SK-N-SH treated with all-trans-retinoic acid at 6 μM for 48 hours (cell line): Measurements from ENCODE around the gene SIX3.

Experiments
- ATAC-seq: fragments of 200-7000 bp; cut with Tn5 transposase; 3 replicates; pipeline ENCODE4 v1.9.1; 2020; ENCODE audit warnings: mild to moderate bottlenecking, moderate library complexity
- ARNTL ChIP-seq: fragments of 450-650 bp; formaldehyde crosslinking; IDR thresholded peaks from 2 replicates; pipeline ENCODE4 v1.5.0; 2020; ENCODE audit warnings: low read depth, mild to moderate bottlenecking, moderate library complexity, borderline replicate concordance
- CREB5 ChIP-seq: fragments of 250-450 bp; sonication (Bioruptor Pico); IDR thresholded peaks from 2 replicates; pipeline ENCODE4 v1.5.1; 2020; ENCODE audit warnings: low read depth, mild to moderate bottlenecking, moderate library complexity
- CSDC2 ChIP-seq: fragments of 250-450 bp; sonication (Bioruptor Pico); IDR thresholded peaks from 2 replicates; pipeline ENCODE4 v1.5.0; 2020; ENCODE audit warnings: mild to moderate bottlenecking, moderate library complexity
- CSRNP3 ChIP-seq: fragments of 250-450 bp; sonication (Bioruptor Pico); IDR thresholded peaks from 2 replicates; pipeline ENCODE4 v1.5.1; 2021; ENCODE audit warnings: mild to moderate bottlenecking, moderate library complexity
- ESRRG ChIP-seq: fragments of 250-450 bp; sonication (Bioruptor Pico); IDR thresholded peaks from 2 replicates; pipeline ENCODE4 v1.6.1; 2021; ENCODE audit warnings: mild to moderate bottlenecking
- GLIS3 ChIP-seq: fragments of 250-450 bp; sonication (Bioruptor Pico); IDR thresholded peaks from 2 replicates; pipeline ENCODE4 v1.5.0; 2020; ENCODE audit warnings: mild to moderate bottlenecking, moderate library complexity
- OSR1 ChIP-seq: fragments of 250-450 bp; sonication (Bioruptor Pico); IDR thresholded peaks from 2 replicates; pipeline ENCODE4 v1.8.0; 2022; ENCODE audit warnings: moderate library complexity, mild to moderate bottlenecking, inconsistent platforms
- RARB ChIP-seq: fragments of 250-450 bp; sonication (Bioruptor Pico); IDR thresholded peaks from 2 replicates; pipeline ENCODE4 v1.8.0; 2021; ENCODE audit warnings: mild to moderate bottlenecking, moderate library complexity
- TCF4 ChIP-seq: fragments of 250-450 bp; sonication (Bioruptor Pico); IDR thresholded peaks from 2 replicates; pipeline ENCODE4 v1.8.0; 2021; ENCODE audit warnings: mild to moderate bottlenecking, moderate library complexity, borderline replicate concordance
- TOX ChIP-seq: fragments of 250-450 bp; sonication (Bioruptor Pico); IDR thresholded peaks from 2 replicates; pipeline ENCODE4 v1.8.0; 2021; ENCODE audit warnings: mild to moderate bottlenecking, moderate library complexity, borderline replicate concordance
- TSHZ2 ChIP-seq: fragments of 250-450 bp; sonication (Bioruptor Pico); IDR thresholded peaks from 2 replicates; pipeline ENCODE4 v1.5.0; 2020; ENCODE audit warnings: mild to moderate bottlenecking, moderate library complexity
- ZC3H10 ChIP-seq: fragments of 250-450 bp; sonication (Bioruptor Pico); IDR thresholded peaks from 2 replicates; pipeline ENCODE4 v1.5.1; 2021; ENCODE audit warnings: mild to moderate bottlenecking, moderate library complexity
- ZFP30 ChIP-seq: fragments of 450-650 bp; formaldehyde crosslinking; IDR thresholded peaks from 2 replicates; pipeline ENCODE4 v1.5.0; 2022; ENCODE audit warnings: mild to moderate bottlenecking, moderate library complexity
- ZNF565 ChIP-seq: fragments of 450-650 bp; formaldehyde crosslinking; conservative IDR thresholded peaks from 2 replicates; pipeline ENCODE4 v1.5.0; 2020; ENCODE audit warnings: low read depth, mild to moderate bottlenecking, moderate library complexity

The SIX3 gene

GRCh38 chr2:44983836-44984604 lies 42.5 kb downstream of the SIX3 start:
- no peak for ATAC-seq
- TF ChIP-seq ARNTL (CRISPR knock-in tag), result no peak
- no peak for TF ChIP-seq CSRNP3 (CRISPR knock-in tag)
- TF ChIP-seq ESRRG, result no peak
- no peak for TF ChIP-seq CREB5 (CRISPR knock-in tag)
- no peak for TF ChIP-seq RARB (CRISPR knock-in tag)
- no peak for TF ChIP-seq ZC3H10 (CRISPR knock-in tag)
- TF ChIP-seq TOX (CRISPR knock-in tag), result no peak
- TF ChIP-seq ZNF565 (CRISPR knock-in tag), result no peak
- no peak for TF ChIP-seq CSDC2 (CRISPR knock-in tag)
- TF ChIP-seq OSR1, result no peak
- TF ChIP-seq TSHZ2 (CRISPR knock-in tag), result no peak
- TF ChIP-seq, all 23 proteins: peak for 0

- no peak for ATAC-seq
- no peak for TF ChIP-seq GLIS3 (CRISPR knock-in tag)
- no peak for TF ChIP-seq ZFP30 (CRISPR knock-in tag)
- TF ChIP-seq RARB (CRISPR knock-in tag), result no peak
- no peak for TF ChIP-seq TOX (CRISPR knock-in tag)
- no peak for TF ChIP-seq ZNF565 (CRISPR knock-in tag)
Measured at GRCh38 chr2:44989176-44989575, 47.7 kb downstream of the SIX3 start.

GRCh38 chr2:44994377-44994776 lies 52.9 kb downstream of the SIX3 start:
- ATAC-seq, result no peak
- 0 out of 2 replicates have a peak, but pooled peaks have one; percentile 29 for TF ChIP-seq TCF4 (CRISPR knock-in tag)
- no peak for TF ChIP-seq ZC3H10 (CRISPR knock-in tag)
